Upper lobe of left lung (tissue), 6 donors: Measurements from ENCODE around the gene CES2. TPM values are rescaled to one million over a fixed set of nuclear protein-coding genes. Genes with fewer than 3 reads are reported as not detected.
"Not testable (repeated sequence)": the region's sequence is repeated elsewhere in the genome, so short reads cannot be mapped to it uniquely, and the experiment has no call there.

Experiments used
- ATAC-seq, 2 donors: fragments of 200-7000 bp; cut with Tn5 transposase; one replicate each; pipeline ENCODE4 v1.9.1; 2022; ENCODE audit warnings: mild to moderate bottlenecking in 2 of 2, moderate library complexity in 2 of 2; ENCODE audit not compliant: low FRiP score in 2 of 2
- DNase-seq, 2 donors: peaks; one replicate each; pipeline ENCODE4 v3.0.0-alpha.2; 2019 to 2020
- H3K27ac ChIP-seq, 4 donors: fragments of 200-600 bp; sonication (generic); one replicate each; pipeline ENCODE4 v1.5.1; 2016 to 2019
- H3K27me3 ChIP-seq, 4 donors: fragments of 200-600 bp; sonication (generic); one replicate each; pipeline ENCODE4 v1.5.1; 2017 to 2019
- H3K36me3 ChIP-seq, 4 donors: fragments of 200-600 bp; sonication (generic); one replicate each; pipeline ENCODE4 v1.5.1; 2016 to 2019
- H3K4me1 ChIP-seq, 4 donors: fragments of 200-600 bp; sonication (generic); one replicate each; pipeline ENCODE4 v1.5.1; 2018 to 2019
- H3K4me3 ChIP-seq, 4 donors: fragments of 200-600 bp; sonication (generic); one replicate each; pipeline ENCODE4 v1.5.1; 2017 to 2019; ENCODE audit warnings: mild to moderate bottlenecking in 2 of 4, moderate library complexity in 1 of 4
- H3K9me3 ChIP-seq, 4 donors: fragments of 200-600 bp; sonication (generic); one replicate each; pipeline ENCODE4 v1.5.1; 2018 to 2019
- EP300 ChIP-seq, 4 donors: sonication (generic); formaldehyde crosslinking; IDR thresholded peaks; one replicate each; pipeline ENCODE4 v1.5.1; 2017; ENCODE audit warnings: antibody characterized with exemption in 4 of 4, control low read depth in 2 of 4
- POLR2A ChIP-seq, 4 donors: fragments of 450-650 bp; IDR thresholded peaks; one replicate each; pipeline ENCODE4 v1.5.1; 2016 to 2017; ENCODE audit warnings: antibody characterized with exemption in 4 of 4, mild to moderate bottlenecking in 2 of 4
- POLR2AphosphoS5 ChIP-seq, 2 donors: sonication (generic); formaldehyde crosslinking; IDR thresholded peaks; one replicate each; pipeline ENCODE4 v1.5.1; 2017; ENCODE audit warnings: antibody characterized with exemption in 2 of 2
- WGBS, 2 donors: methylation state at CpG; one replicate each; pipeline ENCODE4 v1.1.5; 2017 to 2018; 5-methylcytosine and 5-hydroxymethylcytosine counted together
- total RNA-seq, 6 donors: library from RNA; depleted of rRNA in 4 of 6; stranded (reverse); fragments of >200 nt in 4 of 6; gene quantifications; one replicate each; pipeline versions ENCODE4 v1.1.0 to v1.2.1, GENCODE V29; 2016 to 2021
- TF ChIP-seq, protein P1 (sequence below), 6 experiments: fragments of 450-650 bp in 4 of 6; fragments of 200-600 bp in 2 of 6; sonication (generic) in 2 of 6; IDR thresholded peaks; one replicate each; pipeline ENCODE4 v1.5.1; 2016 to 2019; ENCODE audit warnings: antibody characterized with exemption in 6 of 6
- donor health status: DM: no; HTN: no; CAD: no; lungs with moderate emphysema.
- donor health status: DM: no; HTN: yes; CAD: no; lungs with severe emphysema.

CES2 gene
- total RNA-seq, 6 donors from 2014 or later: 32.2 to 76.1 (median 46.5) TPM

DNA sequence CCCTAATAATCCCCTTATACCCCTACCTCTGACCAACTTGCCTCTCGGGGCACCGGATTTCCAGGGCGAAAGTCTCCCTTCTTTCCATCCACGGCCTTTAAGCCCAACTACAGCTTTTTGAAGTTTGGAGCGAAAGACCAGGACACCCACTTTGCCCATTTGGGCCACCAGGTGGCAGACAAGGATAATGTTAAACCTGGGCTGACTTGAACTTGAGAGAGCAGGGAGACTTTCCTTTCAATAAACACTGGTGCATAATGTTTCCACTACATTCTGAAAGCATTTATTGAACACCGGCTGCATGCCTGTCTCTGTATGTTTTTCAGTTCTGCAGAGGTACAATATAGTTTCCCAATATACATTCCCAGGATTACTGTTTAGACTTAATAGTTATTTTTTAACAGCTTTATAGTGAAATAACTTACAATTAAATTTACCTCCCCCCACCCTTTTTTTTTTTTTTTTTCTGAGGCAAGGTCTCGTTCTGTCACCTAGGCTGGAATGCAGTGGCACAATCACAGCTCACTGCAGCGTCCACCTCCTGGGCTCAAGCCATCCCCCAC is 18.9 kb downstream of the CES2 start:
- Histone ChIP-seq H3K4me1 (peaks cover 0 to 2% (median under 1%) of the 10 kb centered on the region in 4 donors), H3K9me3 (no peaks in the 10 kb centered on the region), H3K36me3 (no peaks in the 10 kb centered on the region), H3K27me3 (peaks cover 0 to 4% (median 0%) of the 10 kb centered on the region in 4 donors), H3K4me3 (no peak overlapping the region), H3K27ac (no peak overlapping the region)
- peak; percentile 74 to 82 for ATAC-seq
- WGBS, 2 donors: 16 to 23% methylated on average over 8 of the region's 8 CpGs
- TF ChIP-seq POLR2A (IDR thresholded peaks at IDR 0.05) (no peak), POLR2AphosphoS5 (IDR thresholded peaks at IDR 0.05) (no peak)
- TF ChIP-seq, protein P1, sequence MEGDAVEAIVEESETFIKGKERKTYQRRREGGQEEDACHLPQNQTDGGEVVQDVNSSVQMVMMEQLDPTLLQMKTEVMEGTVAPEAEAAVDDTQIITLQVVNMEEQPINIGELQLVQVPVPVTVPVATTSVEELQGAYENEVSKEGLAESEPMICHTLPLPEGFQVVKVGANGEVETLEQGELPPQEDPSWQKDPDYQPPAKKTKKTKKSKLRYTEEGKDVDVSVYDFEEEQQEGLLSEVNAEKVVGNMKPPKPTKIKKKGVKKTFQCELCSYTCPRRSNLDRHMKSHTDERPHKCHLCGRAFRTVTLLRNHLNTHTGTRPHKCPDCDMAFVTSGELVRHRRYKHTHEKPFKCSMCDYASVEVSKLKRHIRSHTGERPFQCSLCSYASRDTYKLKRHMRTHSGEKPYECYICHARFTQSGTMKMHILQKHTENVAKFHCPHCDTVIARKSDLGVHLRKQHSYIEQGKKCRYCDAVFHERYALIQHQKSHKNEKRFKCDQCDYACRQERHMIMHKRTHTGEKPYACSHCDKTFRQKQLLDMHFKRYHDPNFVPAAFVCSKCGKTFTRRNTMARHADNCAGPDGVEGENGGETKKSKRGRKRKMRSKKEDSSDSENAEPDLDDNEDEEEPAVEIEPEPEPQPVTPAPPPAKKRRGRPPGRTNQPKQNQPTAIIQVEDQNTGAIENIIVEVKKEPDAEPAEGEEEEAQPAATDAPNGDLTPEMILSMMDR (IDR thresholded peaks at IDR 0.05): peak; percentile 66 to 80 (median 77)
- DNase-seq: peak in 1 of 2 donors; percentile 69

DNA sequence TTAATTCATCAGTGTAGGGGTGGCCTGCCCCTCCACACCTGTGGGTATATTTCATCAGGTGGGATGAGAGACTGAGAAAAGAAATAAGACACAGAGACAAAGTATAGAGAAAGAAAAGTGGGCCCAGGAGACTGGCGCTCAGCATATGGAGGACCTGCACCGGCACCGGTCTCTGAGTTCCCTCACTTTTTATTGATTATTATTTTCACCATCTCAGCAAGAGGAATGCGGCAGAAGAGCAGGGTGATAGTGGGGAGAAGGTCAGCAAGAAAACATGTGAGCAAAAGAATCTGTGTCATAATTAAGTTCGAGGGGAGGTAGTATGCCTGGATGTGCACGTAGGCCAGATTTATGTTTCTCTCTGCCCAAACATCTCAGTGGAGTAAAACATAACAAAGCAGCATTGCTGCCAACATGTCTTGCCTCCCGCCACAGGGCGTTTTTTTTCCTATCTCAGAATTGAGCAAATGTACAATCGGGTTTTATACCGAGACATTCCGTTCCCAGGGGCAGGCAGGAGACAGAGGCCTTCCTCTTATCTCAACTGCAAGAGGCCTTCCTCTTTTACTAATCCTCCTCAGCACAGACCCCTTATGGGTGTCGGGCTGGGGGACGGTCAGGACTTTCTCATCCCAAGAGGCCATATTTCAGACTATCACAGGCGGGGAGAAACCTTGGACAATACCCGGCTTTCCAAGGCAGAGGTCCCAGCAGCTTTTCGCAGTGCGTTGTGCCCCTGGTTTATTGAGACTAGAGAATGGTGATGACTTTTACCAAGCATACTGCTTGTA is 20.2 kb downstream of the CES2 start:
- not testable (repeated sequence) for H3K9me3 ChIP-seq, H3K27me3 ChIP-seq, H3K4me1 ChIP-seq, H3K27ac ChIP-seq, H3K36me3 ChIP-seq, DNase-seq, ATAC-seq, H3K4me3 ChIP-seq
- whole genome bisulfite sequencing, 2 donors: 81 to 84% methylated on average over 17 of the region's 17 CpGs

- ATAC-seq, H3K4me1 ChIP-seq, H3K4me3 ChIP-seq, H3K36me3 ChIP-seq, H3K9me3 ChIP-seq, H3K27ac ChIP-seq, DNase-seq, H3K27me3 ChIP-seq: not testable (repeated sequence)
- WGBS, 2 donors: 86 to 96% methylated on average over 1 of the region's 1 CpG
These were observed 20.8 kb downstream of the CES2 start for GRCh38 chr16:66956154-66956457.

DNA sequence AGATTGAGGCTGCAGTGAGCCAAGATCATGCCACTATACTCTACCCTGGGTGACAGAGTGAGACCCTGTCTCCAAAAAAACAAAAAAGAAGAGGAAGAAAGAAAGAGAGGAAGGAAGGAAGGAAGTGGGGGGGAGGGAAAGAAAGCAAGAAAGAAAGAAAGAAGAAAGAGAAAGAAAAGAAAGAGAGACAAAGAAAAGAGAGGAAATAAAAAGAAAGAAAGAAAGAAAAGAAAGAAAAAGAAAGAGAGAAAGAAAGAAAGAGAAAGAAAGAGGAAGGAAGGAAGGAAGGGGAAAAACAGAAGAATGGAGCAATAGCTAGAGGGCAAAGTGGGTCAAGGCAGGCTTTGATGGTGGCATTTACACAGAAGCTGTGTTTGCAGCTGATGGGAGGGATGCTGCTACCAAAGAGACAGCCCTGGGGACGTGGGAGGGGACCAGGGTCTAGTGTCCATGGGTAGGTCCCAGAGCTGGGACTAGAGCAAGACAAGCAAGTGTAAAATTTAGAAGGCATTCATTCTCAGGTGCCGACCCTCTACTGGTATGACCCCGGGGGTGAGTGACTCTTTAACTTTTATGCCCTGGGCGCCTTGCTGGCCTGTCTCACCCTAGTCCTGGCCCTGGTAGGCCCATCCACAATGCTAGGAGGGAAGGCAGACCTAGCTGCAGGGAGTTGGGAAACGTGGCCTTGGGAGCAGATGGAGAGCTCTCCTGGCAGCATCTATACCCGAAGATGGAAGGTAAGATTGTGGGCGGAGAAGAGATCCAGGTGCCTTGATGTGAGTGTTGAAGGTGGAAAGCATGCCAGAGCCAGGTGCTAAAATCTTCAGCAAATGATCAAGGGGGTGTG is 23.8 kb downstream of the CES2 start:
- Histone ChIP-seq H3K4me1 (peaks cover 0 to 11% (median 8%) of the 10 kb centered on the region in 4 donors), H3K36me3 (no peaks in the 10 kb centered on the region), H3K4me3 (no peak overlapping the region), H3K9me3 (no peaks in the 10 kb centered on the region), H3K27ac (no peak overlapping the region), H3K27me3 (no peaks in the 10 kb centered on the region)
- WGBS, 2 donors: 74 to 77% methylated on average over 7 of the region's 7 CpGs
- no peak for DNase-seq
- no peak for ATAC-seq
- TF ChIP-seq POLR2AphosphoS5 (IDR thresholded peaks at IDR 0.05) (no peak), POLR2A (IDR thresholded peaks at IDR 0.05) (no peak), EP300 (IDR thresholded peaks at IDR 0.05) (no peak)
- TF ChIP-seq, protein P1 (IDR thresholded peaks at IDR 0.05): no peak

DNA sequence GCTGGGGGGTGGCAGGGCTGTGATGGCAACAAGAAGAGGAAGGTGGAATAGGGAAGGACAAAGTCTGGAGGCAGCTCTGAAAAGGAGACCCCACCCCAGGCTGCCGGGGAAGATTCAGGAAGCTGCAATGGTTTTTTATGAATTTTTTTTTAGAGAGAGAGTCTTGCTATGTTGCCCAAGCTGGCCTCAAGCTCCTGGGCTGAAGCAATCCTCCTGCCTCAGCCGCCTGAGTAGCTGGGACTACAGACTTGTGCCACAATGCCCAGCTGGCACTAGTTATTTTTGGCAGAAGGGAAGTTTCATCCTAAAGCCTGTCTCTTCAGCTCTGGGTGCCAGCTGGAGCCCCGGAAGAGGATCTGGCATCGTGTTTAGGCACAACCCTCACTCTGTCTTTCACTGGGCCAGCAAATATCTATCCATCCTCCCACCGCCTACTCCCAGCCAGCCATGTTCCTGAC is 24.4 kb downstream of the CES2 start:
- no peak for TF ChIP-seq POLR2AphosphoS5 (IDR thresholded peaks at IDR 0.05)
- TF ChIP-seq, protein P1 (IDR thresholded peaks at IDR 0.05): no peak
- Histone ChIP-seq H3K27me3 (no peaks in the 10 kb centered on the region), H3K4me3 (no peak overlapping the region), H3K27ac (peak overlapping the region in 1 of 4 donors; percentile 26), H3K9me3 (no peaks in the 10 kb centered on the region), H3K36me3 (no peaks in the 10 kb centered on the region), H3K4me1 (peaks cover 0 to 11% (median 8%) of the 10 kb centered on the region in 4 donors)
- whole genome bisulfite sequencing, 2 donors: 43 to 67% methylated on average over 4 to 5 of the region's 5 CpGs
- ATAC-seq: peak in 1 of 2 donors; percentile 69
- no peak for DNase-seq
